ENCODE results near the gene TMEM200B. TPM values are rescaled to one million over a fixed set of nuclear protein-coding genes. Genes with fewer than 3 reads are reported as not detected.
"Not testable (repeated sequence)": the region's sequence is repeated elsewhere in the genome, so short reads cannot be mapped to it uniquely, and the experiment has no call there.

Gene TMEM200B
- total RNA-seq (2014; rRNA removed; shearing (Covaris generic); ENCODE audit: low replicate concordance), result 17.9 and 20.7 TPM in 2 replicates

DNA sequence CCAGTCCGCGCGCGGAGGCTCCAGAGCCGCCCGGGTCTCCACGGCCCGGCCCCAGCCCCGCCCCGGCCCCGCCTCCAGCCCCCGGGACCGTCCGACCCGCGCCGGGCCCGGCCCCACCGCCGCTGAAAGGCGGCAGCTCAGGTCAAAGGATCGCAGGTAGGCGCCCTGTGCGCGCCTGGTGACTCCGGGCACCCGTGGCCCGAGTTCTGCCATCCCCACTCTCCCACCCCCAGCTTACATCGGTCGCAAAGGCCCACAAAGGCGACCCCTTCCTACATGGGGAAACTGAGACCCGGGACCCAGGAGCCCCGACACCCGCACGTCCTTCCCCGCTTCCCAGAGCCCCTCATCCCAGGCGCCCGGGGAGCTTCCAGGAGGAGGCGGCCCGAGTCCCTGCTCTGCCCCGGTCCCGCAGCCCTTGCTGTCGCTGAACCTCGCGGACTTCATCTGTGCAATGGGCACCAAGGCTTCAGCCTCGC, at the start of gene TMEM200B:
Gene TMEM200B (minus strand): TSS at position 17 of the 479 bp plus-strand sequence. CDS start 2,075 bp downstream, outside the sequence.
- H3K36me3 ChIP-seq, result peaks cover 9% of the 10 kb centered on the region
- H3K27me3 ChIP-seq, result no peaks in the 10 kb centered on the region
- DNase-seq, result peak; percentile 55
- H3K4me3 ChIP-seq, result peak within 1 kb of the TSS; percentile 67
- H3K9me3 ChIP-seq, result no peaks in the 10 kb centered on the region

DNA sequence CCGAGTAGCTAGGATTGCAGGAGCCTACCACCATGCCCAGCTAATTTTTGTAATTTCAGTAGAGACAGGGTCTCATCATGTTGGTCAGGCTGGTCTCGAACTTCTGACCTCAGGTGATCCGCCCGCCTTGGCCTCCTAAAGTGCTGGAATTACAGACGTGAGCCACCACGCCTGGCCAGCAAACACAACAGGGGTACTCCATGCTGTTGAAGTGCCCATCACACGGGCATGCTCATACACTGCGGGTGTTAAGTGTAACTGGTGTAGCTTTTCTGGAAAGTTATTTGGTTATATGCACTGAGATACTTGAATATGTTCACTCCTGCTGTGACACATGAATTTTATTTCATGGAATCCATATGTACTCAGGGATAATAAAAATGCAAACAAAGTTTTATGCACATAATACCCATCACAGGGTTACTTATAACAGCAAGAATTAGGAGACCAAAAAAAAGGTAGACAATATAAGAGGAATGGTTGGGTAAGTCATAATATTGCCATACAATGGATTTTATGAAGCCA, 48.8 kb upstream of the TMEM200B start:
- no peak for DNase-seq
- H3K27me3 ChIP-seq, result no peaks in the 10 kb centered on the region
- peaks cover 63% of the 10 kb centered on the region for H3K36me3 ChIP-seq

DNA sequence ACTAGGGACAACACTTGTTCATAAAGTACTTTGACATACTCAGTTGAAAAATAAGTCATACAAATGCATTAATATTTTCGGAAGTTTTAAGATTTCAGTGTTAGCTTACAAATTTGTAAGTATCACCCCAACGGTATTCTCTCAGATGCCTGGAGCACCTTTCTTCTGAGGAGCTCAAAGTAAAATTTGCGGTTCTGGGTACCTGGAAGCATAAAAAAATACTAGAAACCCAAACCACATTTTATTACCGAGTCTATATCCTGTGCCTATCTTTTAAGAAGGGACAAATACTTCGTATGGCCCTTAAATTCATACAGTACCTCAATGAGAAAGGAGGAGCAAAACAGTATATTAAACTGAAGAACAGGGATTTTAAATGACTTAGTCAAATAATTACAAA, 47.8 kb upstream of the TMEM200B start:
- H3K27me3 ChIP-seq, result no peaks in the 10 kb centered on the region; the same call in 1 of the 2 replicates
- no peak overlapping the region for H3K4me3 ChIP-seq
- no peaks in the 10 kb centered on the region for H3K9me3 ChIP-seq
- no peak for DNase-seq
- H3K36me3 ChIP-seq, result peaks cover 70% of the 10 kb centered on the region

More for the DNA sequence above, 48.8 kb upstream of the TMEM200B start:
- Histone ChIP-seq H3K9me3 (no peaks in the 10 kb centered on the region), H3K4me3 (no peak overlapping the region)

DNA sequence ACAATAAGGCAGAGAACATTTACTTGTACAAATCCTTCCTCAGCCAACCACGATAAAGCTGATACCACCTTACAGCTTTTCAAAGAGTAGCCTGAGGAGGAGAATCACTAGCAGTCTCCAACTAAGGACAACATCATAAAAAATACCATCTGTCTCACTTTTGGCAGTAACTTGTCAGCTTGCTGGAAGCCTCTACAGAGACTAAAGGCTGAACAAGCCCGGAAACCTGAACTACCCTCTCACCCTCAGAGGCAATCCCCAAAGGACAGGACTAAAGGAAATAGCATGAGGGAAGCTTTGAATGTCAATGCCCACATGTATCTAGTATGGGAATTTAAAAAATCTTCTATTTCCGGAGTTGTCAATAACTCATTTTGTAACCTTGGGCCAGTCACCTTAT, 47.4 kb upstream of the TMEM200B start:
- H3K4me3 ChIP-seq, result no peak overlapping the region
- peaks cover 73% of the 10 kb centered on the region for H3K36me3 ChIP-seq
- H3K27me3 ChIP-seq, result no peaks in the 10 kb centered on the region; the same call in 1 of the 2 replicates
- H3K9me3 ChIP-seq, result no peaks in the 10 kb centered on the region
- no peak for DNase-seq

DNA sequence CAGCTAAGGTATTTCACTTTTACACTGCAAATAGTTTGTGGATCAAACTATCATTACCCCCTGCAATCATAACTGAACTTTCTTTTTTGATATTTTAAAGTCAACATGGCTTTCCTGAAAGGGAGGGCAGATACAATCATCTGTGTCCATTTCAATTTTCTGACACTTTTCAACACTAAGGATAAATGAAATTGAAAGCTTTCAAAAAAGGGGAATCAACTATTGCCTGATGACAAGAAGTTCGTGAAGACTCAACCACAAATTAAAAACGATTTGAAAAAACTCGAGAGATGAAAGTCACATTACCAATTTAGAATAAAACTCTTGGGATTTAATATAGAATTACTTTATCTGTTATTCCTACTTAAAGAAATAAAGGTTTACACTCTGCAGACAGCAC, 46.3 kb upstream of the TMEM200B start:
- no peaks in the 10 kb centered on the region; the same call in 1 of the 2 replicates for H3K27me3 ChIP-seq
- H3K36me3 ChIP-seq, result peaks cover 80% of the 10 kb centered on the region
- H3K9me3 ChIP-seq, result no peaks in the 10 kb centered on the region
- H3K4me3 ChIP-seq, result no peak overlapping the region
- DNase-seq, result no peak

DNA sequence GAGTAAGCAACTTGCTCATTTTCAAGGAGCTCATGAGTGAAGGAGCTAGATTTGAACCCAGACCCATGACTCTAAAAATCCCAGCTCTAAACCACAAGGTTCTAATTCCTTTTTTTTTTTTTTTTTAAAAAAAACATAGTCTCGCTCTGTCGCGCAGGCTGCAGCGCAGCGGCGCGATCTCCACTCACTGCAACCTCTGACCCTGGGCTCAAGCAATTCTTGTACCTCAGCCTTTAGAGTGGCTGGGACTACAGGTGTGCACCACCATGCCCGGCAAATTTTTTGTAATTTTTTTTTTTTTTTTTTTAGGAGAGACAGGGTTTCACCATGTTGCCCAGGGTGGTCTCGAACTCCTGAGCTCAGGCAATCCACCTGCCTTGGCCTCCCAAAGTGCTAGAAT, 44.2 kb upstream of the TMEM200B start:
- peaks cover 92% of the 10 kb centered on the region for H3K36me3 ChIP-seq
- no peak overlapping the region for H3K4me3 ChIP-seq
- H3K9me3 ChIP-seq, result no peaks in the 10 kb centered on the region
- no peak for DNase-seq
- H3K27me3 ChIP-seq, result no peaks in the 10 kb centered on the region; the same call in 1 of the 2 replicates

DNA sequence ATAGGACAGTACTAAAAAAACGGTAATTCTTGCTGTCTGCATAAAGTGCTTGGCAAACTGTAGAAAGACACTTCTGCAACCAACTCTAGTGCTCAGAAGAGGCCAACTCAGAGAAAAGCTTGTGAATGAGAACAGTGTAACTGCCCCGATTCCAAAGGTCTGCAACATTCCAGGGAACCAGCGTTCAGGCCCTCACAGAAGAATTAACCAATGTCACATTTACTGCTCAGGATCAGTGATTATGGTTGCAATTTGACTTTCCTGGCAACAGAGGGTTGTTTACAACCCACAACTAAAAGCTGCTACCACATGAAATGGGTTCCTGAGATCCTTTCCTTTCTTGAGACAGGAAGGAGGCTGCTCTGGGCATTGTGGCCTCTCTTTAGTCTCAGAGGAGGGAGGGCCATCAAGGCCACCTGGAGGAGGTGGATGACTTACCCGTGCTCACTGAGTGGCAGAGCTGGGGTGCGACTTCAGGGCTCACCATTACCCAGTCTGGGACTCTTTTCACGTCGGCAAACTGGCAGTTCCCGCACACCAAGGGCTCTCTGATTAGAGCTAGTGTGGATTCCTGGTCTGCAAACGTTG, 42.7 kb upstream of the TMEM200B start:
- H3K4me3 ChIP-seq, result no peak overlapping the region
- no peak for DNase-seq
- no peaks in the 10 kb centered on the region; the same call in 1 of the 2 replicates for H3K27me3 ChIP-seq
- peaks cover 91% of the 10 kb centered on the region for H3K36me3 ChIP-seq
- H3K9me3 ChIP-seq, result no peaks in the 10 kb centered on the region

DNA sequence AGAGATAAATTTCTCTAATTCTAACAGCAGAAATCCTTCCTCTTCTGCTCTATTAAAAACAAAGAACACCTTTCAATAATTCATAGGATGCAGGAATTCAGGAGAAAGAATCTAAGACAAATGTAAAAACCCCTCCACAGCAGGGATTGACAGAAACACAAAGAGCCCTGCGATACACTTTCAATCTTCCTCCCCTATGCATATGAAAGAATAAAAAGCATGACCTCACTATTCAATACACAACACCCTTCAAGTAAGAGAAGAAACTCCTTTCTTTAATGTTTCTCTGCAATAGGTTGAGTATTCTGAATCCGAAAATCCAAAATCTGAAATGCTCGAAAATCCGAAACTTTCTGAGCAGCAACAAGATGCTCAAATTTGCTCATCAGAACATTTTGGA, 40.9 kb upstream of the TMEM200B start:
- peaks cover 90% of the 10 kb centered on the region for H3K36me3 ChIP-seq
- H3K27me3 ChIP-seq, result no peaks in the 10 kb centered on the region; the same call in 1 of the 2 replicates
- no peak overlapping the region for H3K4me3 ChIP-seq
- no peaks in the 10 kb centered on the region for H3K9me3 ChIP-seq
- DNase-seq, result no peak

DNA sequence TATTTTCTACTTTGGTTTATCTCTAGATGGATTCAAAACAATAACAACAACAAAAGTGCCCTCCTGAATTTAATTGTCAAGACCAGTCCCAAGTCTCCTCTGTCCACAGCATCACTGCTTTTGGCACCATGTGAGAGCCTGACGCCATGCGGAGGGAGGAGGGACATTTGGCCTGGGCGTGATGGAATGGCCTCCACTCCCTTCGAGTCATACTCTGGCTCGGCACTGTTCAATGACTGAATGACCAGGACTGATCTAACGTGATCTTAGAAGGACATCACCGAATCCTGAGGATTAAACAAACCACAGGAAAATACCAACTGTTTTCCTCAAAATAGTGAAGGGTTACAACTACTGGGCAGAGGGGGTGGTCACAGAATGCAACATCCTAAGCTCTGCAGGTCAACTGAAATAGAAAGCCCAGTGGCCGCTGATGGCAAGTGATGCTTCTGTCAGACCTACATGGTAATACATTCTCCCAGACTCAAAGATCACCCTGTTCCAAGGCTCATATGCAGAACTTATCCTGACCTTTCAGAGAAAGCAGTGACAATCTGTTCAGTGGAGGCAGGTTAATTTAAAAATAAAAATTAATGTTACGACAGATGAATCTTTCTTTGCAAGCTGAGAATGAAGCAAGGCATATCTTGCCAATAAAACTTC, 38.9 kb upstream of the TMEM200B start:
- no peaks in the 10 kb centered on the region; the same call in 1 of the 2 replicates for H3K27me3 ChIP-seq
- H3K36me3 ChIP-seq, result peaks cover 93% of the 10 kb centered on the region
- H3K4me3 ChIP-seq, result no peak overlapping the region
- H3K9me3 ChIP-seq, result no peaks in the 10 kb centered on the region
- DNase-seq, result peak; percentile 39

DNA sequence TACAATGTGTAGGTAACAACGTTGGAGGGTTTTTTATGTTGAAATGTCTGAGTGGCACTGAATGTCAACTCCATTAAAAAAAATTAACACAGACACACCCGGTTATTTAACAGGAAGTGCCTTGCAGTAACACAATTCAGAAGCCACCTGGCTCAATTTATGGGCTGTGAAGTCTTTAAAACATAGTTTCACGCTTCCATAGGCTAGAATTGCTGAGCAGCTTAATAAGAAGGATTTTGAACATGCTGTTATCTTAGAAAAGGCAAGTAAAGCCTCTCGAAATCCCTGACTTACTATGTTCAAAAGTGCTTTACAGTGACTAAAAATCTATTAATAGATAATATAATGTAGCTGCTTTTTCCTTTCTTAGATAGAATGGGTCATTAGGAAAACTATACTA, 38.3 kb upstream of the TMEM200B start:
- no peaks in the 10 kb centered on the region for H3K9me3 ChIP-seq
- no peak overlapping the region for H3K4me3 ChIP-seq
- no peak for DNase-seq
- no peaks in the 10 kb centered on the region; the same call in 1 of the 2 replicates for H3K27me3 ChIP-seq
- peaks cover 93% of the 10 kb centered on the region for H3K36me3 ChIP-seq

DNA sequence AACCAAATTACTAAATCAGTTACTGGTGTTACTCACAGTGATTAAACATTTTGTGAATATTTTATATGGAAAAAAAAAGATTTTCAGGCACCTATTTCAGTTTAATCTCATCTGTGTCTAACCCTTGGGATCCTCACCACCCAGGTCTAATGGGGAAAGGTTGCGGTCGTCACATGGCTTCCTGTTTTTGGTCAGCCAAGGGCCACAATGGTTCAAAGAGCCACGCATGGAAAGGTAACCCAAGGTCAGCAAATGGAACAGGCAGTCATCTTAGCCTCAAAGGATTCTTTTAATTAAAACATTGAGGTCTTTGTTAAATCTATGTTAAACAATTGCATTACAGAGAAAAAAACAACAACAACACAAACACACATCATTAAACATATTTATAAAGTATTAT, 36.1 kb upstream of the TMEM200B start:
- Histone ChIP-seq H3K27me3 (no peaks in the 10 kb centered on the region), H3K36me3 (peaks cover 93% of the 10 kb centered on the region), H3K4me3 (no peak overlapping the region), H3K9me3 (no peaks in the 10 kb centered on the region)
- DNase-seq, result no peak

DNA sequence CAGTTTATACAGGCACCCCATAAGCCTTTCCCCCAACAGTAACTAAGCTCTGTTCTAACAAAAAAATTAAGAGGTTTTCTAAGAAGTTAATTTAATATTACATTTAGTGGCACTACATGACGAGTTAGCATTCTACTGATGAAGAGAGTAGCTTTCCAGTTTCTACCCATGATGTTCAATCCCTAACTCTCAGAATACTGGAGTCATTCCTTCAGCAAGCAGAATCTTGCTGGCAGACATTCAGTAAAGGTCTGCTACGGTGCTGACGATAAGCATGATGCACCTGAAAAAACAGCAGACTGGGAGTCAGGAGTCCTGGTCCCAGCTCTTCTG, 33.5 kb upstream of the TMEM200B start:
- Histone ChIP-seq H3K4me3 (no peak overlapping the region), H3K36me3 (peaks cover 93% of the 10 kb centered on the region), H3K9me3 (no peaks in the 10 kb centered on the region), H3K27me3 (no peaks in the 10 kb centered on the region)
- DNase-seq, result no peak

DNA sequence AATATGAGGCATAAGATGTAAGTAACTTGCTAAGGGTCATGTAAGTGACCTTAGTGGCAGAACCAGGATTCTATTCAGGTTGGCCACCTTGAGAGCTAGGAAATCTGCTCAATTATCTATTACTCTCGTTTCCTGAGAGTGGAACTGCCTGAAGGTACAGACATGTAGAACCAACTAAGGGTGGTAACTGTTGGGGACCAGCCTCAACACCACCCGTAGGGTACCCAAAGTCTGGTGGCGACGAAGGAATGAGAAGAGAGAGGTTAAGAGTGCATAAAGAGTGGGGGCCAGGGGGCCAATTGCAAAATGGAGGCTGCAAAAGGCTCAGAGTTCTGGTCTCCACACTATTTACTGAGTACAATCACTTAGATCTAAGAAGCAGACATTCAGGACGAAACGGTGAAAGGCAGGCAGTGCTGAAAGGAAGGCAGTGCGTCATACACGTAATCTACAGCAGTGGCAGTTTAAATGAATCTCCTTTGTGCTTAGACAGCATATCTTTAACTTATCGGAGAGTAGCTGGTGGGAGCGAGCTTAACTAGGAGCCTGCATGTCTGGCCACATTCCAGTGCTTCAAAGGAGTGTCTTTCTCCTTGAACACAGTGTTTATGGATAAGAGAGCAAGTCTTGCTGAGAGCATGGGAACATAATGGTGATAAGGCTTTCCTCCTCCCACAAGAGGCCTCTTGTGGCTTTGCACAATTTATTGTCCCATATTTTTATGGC, 33.0 kb upstream of the TMEM200B start:
- H3K36me3 ChIP-seq, result peaks cover 94% of the 10 kb centered on the region
- no peaks in the 10 kb centered on the region for H3K27me3 ChIP-seq
- no peak overlapping the region for H3K4me3 ChIP-seq
- no peak for DNase-seq
- no peaks in the 10 kb centered on the region for H3K9me3 ChIP-seq

DNA sequence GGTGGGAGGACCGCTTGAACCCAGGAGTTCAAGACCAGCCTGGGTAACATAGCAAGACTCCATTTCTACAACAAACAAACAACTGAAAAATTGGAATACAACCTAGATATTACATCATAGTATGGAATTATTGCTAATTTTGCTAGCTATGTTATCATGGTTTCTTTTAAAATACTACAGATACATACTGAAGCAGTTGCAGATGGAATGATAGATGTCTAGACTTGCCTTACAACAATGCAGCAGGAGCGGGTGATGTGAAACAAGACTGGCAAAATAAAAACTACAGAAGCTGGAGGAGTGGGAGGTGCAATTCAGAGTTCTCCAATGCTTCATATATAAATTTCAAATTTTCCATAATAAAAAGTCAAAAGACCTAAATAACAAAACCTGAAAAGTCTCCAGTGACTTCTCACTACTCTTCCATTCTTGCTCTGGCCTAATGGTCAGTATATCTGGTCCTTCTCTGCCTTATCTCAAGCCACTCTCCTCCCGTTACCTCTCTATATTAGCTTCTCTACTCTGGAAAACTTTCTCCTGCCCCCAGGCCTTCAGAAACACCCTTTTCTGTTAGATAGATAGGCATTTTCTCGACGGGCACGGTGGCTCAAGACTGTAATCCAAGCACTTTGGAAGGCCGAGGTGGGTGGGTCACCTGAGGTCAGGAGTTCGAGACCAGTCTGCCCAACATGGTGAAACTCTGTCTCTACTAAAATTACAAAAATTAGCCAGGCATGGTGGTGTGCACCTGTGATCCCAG, 28.5 kb upstream of the TMEM200B start:
- peaks cover 96% of the 10 kb centered on the region for H3K36me3 ChIP-seq
- DNase-seq, result no peak
- H3K27me3 ChIP-seq, result no peaks in the 10 kb centered on the region

DNA sequence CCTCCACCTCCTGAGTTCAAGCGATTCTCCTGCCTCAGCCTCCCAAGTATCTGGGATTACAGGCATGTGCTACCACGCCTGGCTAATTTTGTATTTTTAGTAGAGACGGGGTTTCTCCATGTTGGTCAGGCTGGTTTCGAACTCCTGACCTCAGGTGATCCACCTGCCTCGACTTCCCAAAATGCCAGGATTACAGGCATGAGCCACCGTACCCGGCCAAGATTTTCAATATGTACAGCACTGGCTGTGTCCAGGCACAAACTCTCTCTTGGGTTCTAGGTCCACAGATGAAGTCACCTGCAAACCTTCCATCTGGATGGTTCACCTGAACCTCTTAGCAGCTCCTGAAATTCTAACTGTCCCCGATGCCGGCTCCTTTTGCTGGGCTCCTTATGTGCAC, 26.6 kb upstream of the TMEM200B start:
- not testable (repeated sequence) for H3K4me3 ChIP-seq, DNase-seq, H3K27me3 ChIP-seq, H3K9me3 ChIP-seq
- peaks cover 92% of the 10 kb centered on the region for H3K36me3 ChIP-seq

More for the DNA sequence above, 28.5 kb upstream of the TMEM200B start:
- Histone ChIP-seq H3K9me3 (no peaks in the 10 kb centered on the region), H3K4me3 (no peak overlapping the region)

DNA sequence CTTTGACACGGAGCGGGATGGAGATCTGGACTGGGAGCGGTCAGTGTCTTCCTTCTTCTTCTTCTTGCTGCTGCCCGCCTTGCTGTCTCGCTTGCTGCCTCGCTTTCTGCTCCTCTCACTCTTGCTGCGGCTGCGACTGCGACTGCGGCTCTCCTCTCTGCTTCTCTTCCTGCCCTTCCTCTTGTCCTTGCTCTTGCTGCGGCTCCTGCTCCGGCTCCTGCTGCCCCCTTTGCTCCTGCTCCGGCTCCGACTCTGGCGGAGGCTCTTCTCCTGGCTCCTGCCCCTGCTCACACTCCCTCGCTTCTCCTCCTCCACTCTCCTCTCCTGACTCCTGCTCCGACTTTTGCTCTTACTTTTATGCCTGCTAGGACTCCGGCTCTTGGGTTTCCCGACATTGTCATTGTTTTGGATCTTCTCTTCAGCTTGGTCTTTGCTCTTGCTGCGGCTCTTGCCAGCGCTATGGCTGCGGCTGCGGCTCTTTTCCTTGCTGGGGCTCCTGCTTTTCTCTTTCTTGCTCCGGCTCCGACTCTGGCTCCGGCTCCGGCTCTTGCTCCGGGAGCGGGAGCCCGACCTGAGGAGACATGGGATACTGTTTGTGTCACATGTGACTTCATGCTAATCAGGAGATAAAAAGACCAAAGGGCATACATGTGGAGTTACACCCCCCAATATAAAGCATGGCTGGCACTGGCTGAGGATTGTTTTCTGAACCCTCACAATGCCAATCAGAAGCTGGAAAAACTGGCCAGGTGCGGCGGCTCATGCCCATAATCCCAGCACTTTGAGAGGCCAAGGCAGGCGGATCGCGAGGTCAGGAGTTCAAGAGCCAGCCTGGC, 25.2 kb upstream of the TMEM200B start:
- H3K27me3 ChIP-seq, result no peaks in the 10 kb centered on the region
- DNase-seq, result no peak
- H3K36me3 ChIP-seq, result peaks cover 90% of the 10 kb centered on the region
- no peak overlapping the region for H3K4me3 ChIP-seq
- no peaks in the 10 kb centered on the region for H3K9me3 ChIP-seq
